Effector CD8-positive, alpha-beta T cell (primary cell): ENCODE measurements around the gene SPATA16.
"Not testable (repeated sequence)": the region's sequence is repeated elsewhere in the genome, so short reads cannot be mapped to it uniquely, and the experiment has no call there.

ENCODE experiments used
- DNase-seq: peaks from one replicate; lab custom pipeline; 2025; lab: John Stamatoyannopoulos, UW

The SPATA16 gene

DNA sequence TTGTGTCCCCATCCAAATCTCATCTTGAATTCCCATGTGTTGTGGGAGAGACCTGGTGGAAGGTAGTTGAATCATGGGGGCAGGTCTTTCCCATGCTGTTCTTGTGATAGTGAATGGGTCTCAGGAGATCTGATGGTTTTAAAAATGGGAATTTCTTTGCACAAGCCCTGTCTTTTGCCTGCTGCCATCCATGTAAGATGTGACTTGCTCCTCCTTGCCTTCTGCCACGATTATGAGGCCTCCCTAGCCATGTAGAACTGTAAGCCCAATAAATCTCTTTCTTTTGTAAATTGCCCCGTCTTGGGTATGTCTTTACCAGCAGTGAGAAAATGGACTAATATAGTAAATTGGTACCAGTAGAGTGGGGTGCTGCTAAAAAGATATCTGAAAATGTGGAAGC lies 261.7 kb downstream of the SPATA16 start:
- not testable (repeated sequence) for DNase-seq

DNA sequence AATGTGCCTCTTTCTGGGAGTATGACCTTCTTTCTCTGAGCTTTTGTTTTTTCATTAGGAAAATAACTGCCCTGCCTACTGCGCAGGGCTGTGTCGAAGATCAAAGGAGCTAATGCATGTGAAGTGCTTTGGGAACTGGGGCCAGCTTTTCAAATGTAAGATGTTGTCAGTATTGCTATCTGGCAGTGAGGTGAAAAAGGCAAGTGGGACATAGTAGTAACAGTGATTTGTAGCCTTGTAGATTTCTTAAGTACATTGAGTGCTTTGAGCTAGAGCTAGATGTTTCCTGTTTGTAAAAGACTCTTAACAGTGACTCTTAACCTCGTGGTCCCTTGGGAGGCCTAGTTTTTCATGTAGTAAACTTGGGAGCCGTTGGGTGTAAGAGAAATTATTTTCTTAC lies 264.0 kb downstream of the SPATA16 start:
- no peak for DNase-seq

DNA sequence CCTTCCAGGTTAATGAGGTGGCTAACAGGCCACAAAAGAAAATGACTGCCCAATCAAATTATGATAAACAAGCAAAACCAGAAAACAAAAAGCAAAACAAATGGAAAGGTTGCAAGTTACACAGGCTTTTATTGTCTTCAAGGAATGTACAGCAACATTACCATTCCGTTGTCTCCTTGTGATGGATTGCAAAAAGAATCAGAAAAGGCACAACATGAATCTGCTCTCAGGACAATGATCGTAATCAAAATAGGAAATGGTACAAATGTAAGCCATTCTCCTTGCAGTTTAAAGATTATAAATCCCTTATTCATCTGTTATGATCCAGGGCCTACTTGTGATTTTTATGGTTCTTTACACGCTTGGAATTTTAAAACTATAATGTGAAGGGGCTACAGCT lies 264.7 kb downstream of the SPATA16 start:
- no peak for DNase-seq

DNA sequence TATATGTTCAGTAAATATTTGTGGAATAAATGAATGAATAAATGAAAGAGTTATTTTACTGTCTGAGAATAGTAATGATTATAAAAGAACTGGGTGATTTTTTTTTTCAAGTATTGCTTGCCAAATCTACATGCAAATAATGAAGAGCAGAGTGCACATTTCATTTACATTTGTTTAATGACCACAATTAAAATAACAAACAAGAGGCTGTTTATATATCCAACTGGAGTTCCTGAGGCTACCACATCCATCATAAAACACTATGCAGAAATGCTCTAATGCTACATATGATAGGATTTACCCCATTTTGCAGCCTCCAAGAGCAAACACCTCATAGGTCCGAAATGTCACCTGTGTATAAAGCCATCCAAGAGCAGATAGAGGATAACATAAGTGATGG lies 266.0 kb downstream of the SPATA16 start:
- no peak for DNase-seq

DNA sequence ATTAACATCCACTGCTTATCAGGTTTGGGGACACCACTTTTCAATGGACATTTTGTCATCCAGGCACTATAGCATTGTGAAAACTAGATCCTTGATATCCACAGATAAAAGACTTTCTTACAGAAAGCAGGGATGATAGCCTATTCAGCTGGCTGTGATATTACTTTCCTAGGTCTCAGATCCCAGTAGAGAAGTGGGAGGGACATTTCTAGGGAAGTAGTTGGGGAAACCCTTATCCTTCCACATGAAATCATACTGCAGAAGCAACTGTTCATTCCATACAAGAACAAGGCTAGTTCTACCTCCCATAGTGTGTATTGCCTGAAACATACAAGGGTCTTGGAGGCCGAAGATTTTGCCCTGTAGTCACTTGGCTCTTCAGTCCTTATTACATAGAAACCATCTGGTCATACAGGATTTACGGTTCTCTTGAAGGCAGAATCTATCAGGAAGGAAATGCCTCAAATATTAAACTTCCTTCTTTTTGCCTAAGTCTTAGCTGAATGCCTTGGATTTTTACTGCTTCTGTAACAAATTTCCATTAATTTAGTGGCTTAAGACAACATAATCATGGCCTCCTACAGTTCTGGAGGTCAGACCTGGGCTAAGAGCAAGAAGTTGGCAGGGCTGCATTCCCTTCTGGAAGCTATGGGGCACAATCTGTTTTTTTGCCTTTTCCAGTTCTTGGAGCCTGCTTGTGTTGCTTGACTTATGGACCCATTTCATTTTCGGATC lies 271.1 kb downstream of the SPATA16 start:
- no peak for DNase-seq

DNA sequence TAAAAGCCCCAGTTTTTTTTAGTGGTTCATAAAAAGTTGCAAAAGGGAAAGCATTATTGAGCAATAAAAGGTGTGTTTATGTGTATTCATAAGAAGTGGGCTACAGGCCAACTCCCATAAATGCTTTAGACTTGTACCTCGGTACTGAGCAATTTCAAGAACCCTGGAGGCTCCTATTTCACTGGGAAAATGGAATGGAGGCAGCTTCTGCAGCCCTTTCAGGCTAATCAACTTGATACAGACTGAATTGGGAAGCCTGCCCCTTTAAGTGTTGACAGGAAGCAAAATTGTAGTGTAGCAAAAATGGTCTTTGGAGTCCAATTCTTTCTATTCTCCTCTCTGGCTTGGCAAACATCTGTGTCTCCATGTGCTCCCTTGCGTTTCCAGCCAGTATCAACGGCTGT lies 271.7 kb downstream of the SPATA16 start:
- no peak for DNase-seq

DNA sequence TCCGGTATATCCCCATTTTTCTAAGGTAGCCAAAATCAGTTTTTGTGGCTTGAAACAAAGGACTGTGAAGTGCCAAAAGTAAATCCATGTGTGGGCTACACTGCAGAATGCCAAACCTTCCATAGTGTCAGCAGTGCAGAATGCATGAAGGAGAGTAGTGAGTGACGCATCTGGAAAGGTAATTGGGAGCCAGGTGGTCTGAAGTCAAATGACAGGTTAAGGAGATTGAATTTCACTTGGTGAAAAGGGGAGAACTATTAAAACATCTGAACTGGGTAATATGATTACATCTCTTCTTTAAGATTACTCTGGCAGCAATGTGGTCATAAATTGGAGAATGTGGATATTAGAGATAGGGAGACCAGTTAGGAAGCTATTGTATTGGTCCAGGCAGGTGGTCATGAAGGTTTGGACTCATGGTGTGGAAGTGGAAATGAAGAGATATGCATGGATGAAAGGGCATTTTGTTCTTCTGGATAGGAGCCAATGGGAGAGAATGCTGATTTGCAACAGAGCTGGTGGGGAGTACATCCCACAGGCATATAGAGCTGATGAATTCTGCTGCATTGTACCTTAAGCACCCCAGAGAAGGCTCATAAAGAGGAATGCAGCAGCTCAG lies 272.3 kb downstream of the SPATA16 start:
- DNase-seq, result no peak

DNA sequence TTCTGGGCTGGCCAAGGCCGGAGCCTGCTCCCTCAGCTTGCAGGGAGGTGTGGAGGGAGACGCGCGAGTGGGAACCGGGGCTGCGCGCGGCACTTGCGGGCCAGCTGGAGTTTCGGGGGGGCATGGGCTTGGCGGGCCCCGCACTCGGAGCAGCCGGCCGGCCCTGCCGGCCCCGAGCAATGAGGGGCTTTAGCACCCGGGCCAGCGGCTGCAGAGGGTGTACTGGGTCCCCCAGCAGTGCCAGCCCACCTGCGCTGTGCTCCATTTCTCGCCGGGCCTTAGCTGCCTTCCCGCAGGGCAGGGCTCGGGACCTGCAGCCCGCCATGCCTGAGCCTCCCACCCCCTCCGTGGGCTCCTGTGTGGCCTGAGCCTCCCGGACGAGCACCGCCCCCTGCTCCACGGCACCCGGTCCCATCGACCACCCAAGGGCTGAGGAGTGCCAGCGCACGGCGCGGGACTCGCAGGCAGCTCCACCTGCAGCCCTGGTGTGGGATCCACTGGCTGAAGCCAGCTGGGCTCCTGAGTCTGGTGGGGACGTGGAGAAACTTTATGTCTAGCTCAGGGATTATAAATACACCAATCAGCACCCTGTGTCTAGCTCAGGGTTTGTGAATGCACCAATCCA lies 274.2 kb downstream of the SPATA16 start:
- DNase-seq, result not testable (repeated sequence)

DNA sequence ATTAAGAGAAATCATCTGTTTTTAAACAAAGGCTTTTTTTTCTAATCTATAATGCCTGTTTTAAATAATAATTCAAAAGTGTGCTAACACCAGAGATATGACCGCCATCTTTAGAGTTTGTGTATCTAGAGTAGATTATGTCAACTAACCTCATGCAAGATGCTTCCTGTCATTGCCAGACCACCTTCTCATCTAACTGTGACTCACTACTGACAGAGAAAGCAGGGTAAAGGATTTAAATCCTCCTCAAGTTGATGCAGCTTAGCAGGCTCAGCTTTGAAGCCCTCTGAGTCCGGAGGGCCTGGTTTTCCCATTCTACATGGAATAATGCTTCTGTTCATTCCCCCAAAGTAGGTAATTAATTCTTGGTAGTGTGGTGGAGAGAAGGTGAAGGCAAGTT lies 282.0 kb downstream of the SPATA16 start:
- DNase-seq, result no peak

DNA sequence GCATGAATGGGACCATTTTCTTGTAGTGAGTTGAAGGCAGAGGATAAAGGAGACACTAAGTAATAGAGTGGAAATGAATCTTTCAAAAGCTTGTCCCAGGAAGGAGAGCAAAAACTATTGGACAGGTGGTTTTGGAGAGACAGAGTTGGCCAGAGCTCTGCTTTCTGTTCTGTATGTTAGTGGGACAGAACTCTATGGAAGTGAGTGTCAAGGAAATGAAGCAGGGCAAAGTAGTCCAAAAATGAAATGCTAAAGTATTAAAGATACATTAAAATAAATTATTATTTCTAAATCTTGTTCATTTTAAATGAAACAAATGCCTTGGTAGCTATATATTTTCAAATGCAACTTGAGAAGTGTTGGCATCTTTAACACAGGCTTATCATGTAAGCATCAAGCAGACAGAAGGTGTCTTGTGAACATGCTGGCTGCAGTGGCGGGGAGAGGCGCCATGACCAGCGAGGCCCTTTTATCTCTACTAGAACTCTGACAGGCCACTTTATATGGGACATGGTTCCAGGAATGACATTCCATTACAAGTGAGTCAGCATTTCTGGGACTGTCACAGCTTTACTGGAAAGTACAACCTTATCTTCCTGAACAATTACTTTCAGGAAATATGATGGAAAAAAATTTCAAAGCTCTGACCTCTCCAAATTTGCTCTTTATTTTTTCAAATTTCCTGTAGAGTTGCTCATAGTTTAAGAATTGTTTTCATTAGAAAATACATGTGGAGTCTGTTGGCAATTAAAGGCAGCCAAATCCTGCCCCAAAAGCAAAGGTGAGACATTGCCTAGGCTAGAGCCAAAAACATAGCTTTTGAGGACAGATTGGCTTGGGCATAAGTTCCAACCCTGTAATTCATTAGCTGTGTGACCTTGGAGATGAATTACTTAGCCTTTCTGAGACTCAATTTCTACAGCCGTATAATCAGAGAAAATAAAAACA lies 284.0 kb downstream of the SPATA16 start:
- no peak for DNase-seq

DNA sequence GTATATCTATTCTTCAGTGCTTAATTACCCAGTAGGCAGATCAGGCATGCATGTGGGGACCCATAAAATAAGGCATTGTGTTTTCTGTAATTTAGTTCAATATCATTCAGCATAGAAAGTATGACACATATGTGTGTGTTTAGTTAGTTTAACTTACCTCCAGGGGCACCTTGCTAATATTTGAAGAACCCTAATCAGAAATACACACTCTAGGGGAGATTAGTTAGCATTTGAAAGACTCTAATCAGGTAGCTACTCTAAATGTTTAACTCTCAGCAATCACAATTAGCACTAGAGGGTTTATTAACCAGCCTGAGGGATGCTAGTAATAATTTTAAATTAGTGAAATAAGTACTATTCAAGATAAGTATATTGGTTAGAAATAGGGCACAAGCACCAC lies 286.0 kb downstream of the SPATA16 start:
- DNase-seq, result no peak

DNA sequence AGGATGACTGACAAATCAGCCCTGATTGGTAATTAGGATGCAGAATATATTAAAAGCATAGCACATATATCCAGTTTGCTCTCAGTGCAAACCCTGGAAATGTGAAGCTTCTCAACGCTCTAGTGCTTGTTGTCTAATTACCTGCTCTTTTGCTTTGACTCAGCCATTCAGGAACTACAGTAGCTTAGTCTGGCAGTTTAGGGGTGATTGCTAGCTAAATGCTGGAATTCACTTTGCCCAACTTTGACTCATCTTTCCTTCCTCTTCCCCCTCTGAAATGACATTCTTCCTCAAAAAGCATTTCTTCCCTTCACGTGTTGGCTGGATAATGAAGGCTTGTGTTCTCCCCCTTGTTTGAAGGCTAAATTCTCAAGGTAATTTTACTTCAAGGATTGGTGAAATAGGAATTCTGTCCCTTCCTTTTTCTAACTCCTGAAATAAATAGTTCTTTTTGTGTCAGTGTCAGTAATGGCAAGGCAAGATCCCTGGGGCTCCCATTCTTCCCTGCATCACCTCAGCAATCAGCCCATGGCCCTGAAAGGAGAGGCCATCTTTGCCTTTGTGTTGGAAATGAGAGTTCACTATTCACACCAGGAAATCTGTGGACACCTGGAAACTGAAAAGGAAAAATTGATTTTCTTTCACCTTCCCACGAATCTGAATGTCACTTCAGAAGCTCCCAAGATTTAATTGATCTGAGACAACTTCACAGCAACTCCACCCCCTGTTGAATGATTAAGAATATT lies 286.9 kb downstream of the SPATA16 start:
- DNase-seq, result no peak

DNA sequence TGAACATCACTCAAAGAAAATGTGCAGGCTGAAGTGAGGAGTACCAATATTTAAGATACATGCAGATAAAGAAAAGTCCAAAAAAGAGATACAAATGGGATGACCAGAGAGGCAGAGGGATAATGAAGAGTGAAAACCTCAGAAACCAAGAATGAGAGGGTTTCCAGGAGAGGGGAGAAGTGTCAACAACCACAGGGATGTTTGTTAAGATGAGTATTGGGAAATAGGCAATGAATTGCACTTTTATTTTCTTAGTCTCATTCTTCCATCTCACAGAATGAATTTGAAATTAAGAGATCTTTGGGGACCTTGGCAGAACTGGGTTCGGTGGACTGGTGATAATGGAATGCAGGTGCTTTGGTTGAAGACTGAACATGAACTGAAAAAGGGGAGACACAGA lies 288.0 kb downstream of the SPATA16 start:
- no peak for DNase-seq

DNA sequence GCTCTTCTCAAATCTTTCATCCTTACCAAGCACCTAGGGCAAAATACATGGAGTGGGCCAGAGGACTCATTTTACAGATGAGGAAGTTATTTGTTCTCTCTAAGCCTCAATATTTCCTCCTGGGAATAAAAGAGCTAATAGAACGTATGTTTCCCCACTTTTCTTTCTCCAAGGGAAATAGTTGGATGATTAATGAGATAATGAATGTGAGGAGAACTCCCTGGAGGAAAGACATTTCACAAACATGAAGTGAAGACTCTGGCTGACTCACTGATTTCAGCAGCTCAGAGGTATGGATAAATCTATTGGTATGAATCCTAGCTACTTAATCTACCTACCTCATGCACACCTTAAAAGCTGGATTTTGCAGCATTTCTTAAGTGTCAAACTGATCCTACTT lies 292.1 kb downstream of the SPATA16 start:
- DNase-seq, result no peak

DNA sequence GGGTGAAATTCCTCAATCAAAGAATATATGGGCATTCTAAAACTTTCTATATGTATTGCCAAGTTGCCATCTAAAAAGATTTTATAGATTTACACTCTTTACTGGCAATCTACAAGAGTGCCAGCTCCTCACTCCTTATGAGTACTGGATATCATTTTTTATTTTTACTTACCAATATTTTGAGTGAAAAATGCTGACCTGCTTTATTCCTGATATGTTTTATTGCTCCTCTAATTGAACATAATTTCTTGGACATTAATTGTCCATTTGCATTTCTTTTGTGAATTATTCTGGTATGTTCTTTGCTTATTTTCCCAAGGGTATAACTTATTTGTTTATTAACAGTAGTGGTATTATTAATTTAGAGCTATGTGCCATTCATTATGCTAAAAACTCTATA lies 293.7 kb downstream of the SPATA16 start:
- no peak for DNase-seq

DNA sequence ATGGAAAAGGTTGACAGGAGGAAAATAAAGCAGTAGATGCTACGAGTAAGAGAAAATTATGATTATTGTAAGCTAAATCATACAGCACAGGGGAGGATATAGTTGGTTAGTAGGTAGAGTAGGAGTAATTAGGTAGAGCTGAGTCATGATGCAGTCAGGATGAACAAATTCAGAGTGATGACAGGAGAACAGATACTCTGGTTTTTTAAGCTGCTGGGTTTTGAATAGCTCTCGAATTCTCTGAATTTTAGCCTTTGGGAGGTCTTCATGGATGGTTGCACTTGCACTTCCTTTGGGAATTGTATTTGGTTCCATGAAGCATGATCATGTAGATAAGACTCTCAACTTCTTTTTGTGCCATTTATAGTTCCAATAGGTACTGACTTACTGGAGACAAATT lies 294.3 kb downstream of the SPATA16 start:
- DNase-seq, result no peak

DNA sequence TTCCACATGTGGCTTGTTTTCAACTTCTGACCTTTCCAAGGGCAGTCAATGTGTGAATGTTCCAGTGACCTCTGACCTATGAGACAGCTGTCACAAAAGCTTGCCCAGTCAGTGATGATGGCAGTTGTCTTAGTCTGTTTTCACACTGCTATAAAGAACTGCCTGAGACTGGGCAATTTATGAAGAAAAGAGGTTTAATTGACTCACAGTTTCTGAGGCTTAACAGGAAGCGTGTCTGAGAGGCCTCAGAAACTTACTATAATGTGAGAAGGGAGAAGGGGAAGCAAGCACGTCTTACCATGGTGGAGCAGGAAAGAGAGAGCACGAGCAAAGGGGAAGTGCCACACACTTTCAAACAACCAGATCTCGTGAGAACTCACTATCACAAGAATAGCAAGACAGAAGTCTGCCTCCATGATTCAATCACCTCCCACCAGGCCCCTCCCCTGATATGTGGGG lies 294.9 kb downstream of the SPATA16 start:
- DNase-seq, result no peak

DNA sequence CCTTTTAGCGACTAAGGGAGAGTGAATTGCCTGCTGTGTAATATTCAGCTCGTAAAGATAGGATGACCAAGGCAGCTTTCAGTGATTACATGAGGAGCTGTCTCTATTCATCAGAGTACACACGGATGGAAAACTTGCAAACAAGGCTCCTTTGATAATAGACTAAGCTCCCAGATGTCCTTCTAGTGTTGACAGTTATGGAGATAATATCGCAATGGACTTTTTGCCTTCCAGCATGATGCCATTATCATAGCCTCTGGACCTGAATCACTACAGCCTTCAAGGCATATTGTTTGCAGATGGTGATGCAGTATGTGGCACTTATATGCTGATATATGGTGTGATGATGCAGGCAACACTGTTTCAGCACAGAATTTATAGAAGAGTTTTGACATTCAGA lies 296.6 kb downstream of the SPATA16 start:
- no peak for DNase-seq

DNA sequence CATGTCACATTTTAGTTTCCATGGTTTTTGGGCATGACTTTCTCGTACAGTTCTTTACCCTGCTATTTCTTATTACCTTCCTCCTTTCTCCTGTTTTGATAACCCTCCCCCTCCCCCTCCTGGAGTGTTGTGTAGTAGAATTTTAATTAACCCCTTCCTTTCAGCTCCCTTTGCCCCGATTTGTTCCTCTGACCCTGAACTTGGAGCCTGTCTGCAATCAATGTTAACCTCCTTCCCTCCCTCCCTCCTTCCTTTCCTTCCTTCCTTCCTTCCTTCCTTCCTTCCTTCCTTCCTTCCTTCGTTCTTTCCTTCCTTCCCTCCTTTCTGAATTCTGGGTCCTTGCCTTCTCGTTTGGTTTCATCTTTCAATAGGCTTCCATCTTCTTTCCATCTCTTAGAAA lies 300.1 kb downstream of the SPATA16 start:
- no peak for DNase-seq

DNA sequence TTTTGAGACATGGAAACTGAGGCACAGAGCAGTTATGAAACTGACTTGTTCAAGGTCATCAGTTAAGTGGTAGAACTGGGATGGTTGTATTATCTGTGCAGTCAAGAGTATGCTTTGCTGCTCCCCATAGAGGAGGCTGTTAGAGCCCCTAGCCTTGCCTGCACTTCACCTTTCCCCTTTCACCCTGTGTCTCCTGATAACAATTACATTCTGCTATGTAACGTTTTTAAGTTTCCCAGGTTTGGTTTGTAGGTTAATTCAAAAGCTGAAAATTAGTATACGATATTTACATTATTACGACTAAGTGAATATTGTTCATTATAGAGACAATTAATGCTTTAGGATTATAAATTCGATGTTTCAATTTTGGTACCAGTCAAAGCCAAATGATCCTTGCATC lies 300.6 kb downstream of the SPATA16 start:
- no peak for DNase-seq

DNA sequence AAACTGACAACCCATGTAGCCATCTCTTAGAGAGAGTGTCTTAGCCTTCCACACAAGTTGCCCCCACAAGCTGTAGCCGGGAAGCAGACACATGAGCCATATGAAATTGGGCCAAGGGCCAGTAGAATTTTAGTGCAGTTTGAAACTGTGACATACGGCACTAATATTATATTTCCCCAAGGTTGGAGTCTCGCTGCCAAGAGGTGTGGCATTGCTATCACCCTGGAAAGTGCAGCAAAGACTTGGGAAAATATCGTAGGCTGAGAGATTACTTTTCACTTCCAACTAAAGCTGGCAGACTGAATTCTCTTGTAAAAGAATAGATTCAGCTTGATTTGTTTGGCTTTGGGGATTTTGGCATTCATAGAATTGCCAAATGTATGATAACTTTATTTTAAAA lies 301.4 kb downstream of the SPATA16 start:
- no peak for DNase-seq
